Activated gamma-delta T cell treated with Interleukin-2 at 50 U/mL for 16 hours (primary cell): ENCODE results near the gene PTGER3.

ENCODE experiments used
- DNase-seq: peaks from one replicate; pipeline ENCODE4 v3.0.0-alpha.2; 2020

The PTGER3 gene

GRCh38 chr1:71047635-71048607, at the start of gene PTGER3:
Gene PTGER3 (minus strand): TSS chr1:71047816. CDS start chr1:71047577, 239 bp downstream.
- DNase-seq: peak; percentile 39

- no peak for DNase-seq
These were observed 47.3 kb upstream of the PTGER3 start for GRCh38 chr1:71094913-71095312.

DNA sequence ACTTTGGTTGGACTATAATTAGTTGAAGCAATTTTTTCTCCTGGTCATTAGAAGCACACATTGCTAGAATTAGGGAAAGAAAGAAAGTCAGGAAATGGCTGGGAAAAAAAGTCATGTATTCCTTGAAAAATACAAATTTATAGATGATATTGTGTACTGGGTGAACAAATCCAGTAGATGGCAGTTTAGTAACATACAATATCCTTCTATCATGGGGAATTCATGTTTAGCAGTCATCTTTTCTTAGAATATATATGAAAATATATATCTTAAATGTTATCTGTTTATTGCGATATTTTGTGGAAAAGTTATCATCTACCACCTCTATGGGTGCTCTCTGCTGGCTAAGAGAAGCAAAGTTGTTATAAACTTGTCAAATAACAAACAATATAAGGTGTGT, 46.3 kb upstream of the PTGER3 start:
- no peak for DNase-seq

DNA sequence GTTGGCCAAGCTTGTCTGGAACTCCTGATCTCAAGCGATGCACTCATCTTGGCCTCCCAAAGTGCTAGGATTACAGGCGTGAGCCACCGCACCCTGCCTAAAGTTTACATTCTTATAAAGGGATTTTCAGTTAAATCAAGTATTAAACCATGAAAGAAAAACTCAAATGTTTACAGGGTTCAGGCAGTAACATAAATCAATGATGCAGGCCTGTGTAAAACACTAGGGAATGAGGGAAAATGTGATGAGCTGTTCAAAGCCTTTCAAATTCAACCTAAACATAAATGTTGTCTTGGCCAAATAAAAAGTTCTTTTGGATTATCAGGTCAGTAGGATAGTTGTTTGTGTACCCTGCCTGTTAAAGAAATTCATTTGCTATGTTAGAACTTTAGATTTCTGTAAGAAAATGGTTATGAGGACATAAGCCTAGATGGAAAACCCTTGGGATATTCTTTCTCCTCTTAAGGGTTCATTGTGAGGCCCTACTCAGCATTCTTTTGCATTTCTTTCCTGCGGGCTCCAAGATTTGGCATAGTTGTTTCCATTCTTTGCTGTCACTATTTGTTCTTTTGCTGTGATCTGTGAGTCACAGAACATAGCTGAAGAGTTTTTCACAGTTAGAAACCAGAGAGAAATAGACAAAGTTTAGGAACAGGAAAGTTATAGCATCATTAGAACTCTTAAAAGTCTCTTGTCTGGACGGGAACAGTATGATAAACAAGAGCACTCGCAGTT, 42.1 kb upstream of the PTGER3 start:
- no peak for DNase-seq

DNA sequence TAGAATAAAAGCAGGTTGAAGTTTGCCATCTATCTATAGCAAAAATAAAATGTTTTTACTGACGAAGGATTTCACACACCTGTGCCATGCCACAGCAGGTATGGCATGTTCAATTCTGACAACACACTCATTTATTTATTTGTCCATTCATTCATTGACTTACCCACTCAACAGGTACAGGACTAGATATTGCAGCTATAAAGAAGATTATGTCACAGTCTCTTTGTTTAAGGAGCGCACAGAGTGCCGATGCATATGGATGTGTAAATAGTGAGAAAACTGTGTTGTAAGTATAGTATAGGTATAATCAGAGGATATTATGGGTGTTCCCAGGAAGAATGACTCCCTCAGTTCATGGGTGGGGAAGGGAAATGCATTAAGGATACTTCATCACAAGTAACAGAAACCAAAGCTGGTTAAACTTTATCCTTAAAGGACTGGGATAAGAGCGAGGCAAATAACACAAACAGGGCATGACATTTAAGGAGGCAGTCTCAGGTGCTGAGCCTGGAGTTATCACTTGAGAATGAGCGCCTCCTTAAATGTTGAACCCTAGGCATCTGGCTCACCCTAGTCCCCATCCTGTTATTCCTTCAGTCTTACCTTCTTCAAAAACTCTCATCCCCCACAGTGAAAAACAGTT, 41.1 kb upstream of the PTGER3 start:
- DNase-seq: no peak

DNA sequence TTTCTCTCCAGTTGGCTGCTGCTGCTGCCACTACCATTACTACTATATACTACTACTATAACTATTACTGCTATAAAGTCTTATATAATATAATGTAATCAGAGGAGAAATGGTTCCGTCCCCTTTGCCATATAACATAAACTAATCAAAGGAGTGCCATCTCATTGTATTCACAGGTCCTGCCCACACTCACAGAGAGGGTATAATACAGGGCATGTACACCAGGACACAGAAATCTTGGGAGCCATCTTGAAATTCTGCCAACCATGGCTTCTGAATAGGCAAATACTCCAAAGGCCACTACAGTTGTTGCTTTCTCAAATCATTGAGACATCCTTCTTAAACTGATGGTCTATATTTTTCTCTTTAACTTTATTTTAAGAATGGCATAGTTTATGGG, 40.1 kb upstream of the PTGER3 start:
- no peak for DNase-seq

GRCh38 chr1:71087060-71087459, 39.4 kb upstream of the PTGER3 start:
- DNase-seq: no peak

DNA sequence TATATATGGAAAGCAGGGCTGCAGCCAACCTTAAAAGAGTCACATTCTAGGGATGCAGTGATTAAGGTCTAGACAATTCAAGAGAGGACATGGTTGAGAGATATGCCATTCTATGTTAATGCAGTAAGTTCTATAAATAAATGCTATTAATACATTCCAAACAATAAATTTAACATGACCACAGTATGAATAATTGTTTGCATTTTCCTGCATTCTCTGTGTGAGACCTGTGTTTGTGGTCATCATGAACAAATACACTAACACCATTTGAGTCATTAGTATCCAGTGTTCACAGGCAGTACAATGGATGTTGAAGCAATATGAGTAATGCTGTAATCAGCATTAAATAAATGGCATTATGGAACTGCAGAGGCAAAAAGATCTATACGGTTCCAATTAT, 38.7 kb upstream of the PTGER3 start:
- no peak for DNase-seq

DNA sequence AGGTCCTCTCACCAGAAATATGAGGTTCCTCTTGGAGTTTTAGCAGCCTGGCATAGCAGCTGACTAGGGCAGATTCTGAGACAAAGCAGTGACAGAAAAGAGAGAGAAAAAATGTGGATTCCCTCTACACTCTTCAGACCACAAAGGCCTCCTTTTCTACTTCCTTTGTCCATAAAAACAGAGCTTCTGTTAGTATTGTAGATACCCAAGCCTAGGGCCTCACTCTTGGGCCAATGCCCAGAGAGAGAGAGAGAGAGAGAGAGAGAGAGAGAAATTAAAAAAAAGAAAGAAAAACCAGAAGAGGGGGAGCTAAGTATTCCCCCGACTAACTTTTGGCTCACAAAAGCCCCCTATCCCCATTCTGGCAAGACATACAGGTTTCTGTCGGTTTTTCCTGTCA, 35.7 kb upstream of the PTGER3 start:
- DNase-seq: no peak

GRCh38 chr1:71081697-71082080, 34.1 kb upstream of the PTGER3 start:
- DNase-seq: no peak

DNA sequence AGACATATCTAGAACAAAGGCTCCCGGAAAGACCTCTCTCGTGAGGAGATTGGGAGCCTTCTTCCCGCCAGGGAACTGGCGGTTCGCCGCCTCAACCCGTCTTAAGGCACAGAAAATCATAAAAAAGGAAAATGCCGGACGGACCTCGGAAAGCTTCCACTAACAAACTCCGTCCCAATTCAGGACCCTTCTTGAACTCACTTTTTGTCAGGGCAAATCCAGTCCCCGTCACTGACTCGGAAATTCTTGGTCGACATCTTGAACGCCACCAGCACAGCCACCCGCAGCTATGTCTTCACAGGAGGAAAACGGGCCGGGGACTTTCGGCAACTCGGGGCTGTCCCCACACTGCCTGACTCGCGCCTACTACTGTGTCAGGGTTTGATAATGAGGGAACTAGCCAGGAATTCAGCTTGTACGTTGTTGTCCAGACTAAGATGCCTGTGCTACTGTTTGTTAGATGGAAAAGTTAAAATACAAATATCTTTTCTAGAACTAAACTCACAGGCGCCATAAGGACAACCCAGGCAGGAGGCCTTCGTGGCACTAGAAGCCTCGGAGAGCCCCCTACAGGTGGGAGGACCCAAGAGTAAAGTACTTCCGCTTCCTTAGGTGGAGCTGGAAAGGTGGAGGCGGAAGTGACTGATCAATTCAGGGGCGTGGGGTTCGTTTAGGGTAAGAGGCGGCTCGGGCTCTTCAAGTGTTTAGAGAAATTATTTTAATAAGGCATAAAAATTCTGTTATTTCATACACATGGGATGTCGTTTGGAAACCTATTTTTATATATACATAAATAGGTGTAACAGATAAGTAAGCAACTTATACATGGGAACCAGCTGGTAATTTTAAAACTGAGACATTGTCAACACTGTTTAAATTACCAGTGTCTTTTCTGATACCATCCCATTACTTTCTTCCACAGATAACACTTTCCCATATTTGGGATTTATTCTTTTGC, 33.4 kb upstream of the PTGER3 start, which contains the start of gene ZRANB2:
Gene ZRANB2 (minus strand): TSS at position 297 of the 958 bp plus-strand sequence. CDS start 40 bp downstream, at position 257.
- peak; percentile 88 for DNase-seq

DNA sequence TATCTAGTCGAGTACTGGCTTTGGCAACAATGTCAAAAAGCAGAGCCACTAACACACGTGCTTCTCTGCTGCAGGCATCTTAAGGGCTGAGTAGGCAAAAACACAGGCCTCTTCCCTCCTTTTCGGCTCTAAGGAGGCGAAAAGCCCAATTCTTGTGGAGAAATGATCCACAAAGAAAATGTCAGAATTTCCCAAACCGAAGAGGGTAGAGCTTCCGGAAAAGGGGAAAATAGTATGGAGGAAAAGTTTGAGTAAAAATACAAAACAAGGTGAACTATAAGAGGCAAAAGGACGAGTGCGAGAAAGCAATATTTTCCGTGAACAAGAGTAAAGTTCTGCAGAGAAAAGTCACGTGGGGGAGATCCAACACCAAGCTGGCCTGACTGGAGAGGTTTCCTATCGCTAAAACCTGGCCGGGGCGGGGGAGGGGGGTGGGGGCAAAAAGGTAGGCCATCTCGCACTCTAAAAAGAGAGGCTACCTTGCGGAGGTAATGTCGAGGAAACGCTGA, 32.7 kb upstream of the PTGER3 start:
- DNase-seq: peak; percentile 7

- no peak for DNase-seq
These were observed 27.1 kb upstream of the PTGER3 start for GRCh38 chr1:71074681-71075080.

DNA sequence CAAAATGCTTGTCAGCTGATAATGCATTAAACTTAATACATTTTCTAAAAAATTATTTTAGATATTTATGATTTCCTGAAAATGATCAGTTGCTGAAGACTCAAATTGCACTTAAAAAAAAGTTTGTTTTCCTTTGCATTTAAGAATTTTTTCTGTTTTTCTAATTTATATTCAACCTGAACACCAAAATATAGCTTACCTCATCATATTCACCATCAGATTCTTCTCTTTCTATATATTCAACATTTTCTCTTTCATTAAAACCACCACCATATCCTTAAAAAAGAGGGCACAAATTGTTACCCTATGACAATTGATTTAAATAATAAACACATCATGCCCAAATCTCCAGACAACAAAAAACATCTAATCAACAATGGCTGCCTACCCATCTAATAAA, 24.7 kb upstream of the PTGER3 start:
- no peak for DNase-seq

DNA sequence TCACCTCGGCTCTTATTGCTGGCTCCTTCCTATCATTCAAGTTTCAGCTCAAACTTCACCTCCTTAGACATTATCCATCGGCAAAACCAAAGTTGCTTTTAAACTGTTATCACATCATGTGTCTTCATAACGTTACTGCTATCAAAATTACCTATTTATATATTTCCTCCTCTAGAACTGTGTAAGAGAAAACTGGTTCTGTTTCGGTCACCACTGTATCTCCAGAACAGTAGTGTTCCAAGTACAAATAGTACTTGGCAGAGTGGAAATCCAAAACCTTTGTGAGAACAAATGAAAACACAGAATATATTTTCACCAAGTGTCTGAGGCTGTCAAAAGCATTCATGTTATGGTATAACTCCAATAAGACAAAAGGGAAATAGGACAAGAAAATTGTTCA, 24.1 kb upstream of the PTGER3 start:
- DNase-seq: no peak

- DNase-seq: no peak
These were observed 21.0 kb upstream of the PTGER3 start for GRCh38 chr1:71068325-71069240.

- DNase-seq: no peak
These were observed 7.2 kb upstream of the PTGER3 start for GRCh38 chr1:71054791-71055190.

GRCh38 chr1:71054281-71054731, 6.7 kb upstream of the PTGER3 start:
- no peak for DNase-seq

- DNase-seq: no peak
These were observed 6.1 kb upstream of the PTGER3 start for GRCh38 chr1:71053758-71054157.

DNA sequence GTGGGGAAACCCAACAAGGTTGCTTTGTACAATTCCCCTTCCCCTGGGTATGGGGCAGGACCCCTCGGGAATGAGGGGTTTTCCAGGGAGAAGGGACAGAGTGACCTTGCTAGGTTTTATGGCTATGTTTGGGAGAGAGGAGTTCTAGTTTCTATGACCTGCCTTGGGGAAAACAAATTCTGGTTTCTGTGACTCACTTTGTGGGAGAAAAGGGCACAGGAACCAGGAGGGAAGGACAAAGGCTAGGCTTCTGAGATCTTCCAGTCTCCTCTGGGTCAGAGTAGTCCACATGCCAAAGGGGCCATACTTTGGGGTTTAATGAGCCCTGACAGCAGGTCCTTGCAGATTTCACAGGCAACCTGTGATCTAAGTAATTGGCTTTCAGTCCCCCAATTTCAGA, 5.5 kb upstream of the PTGER3 start:
- no peak for DNase-seq
